Prostate gland (tissue), 2 donors: ENCODE data around the gene HGFAC. TPM values are rescaled to one million over a fixed set of nuclear protein-coding genes. Genes with fewer than 3 reads are reported as not detected.

Source experiments
- DNase-seq: peaks from one replicate; pipeline ENCODE4 v3.0.0-alpha.2; 2019; ENCODE audit warnings: low spot score
- H3K27ac ChIP-seq, 2 donors: fragments of 200-600 bp; sonication (generic); 2 replicates each; pipeline ENCODE4 v1.5.1; 2017 to 2019
- H3K27me3 ChIP-seq: fragments of 200-600 bp; sonication (generic); replicated peaks from 2 replicates; pipeline ENCODE4 v1.5.1; 2019; ENCODE audit not compliant: insufficient read depth
- H3K36me3 ChIP-seq, 2 donors: fragments of 200-600 bp; sonication (generic); 1 replicate in 1 of 2; 2 replicates in 1 of 2; pipeline versions ENCODE4 v1.5.1 to v1.8.1; 2017 to 2019
- H3K4me1 ChIP-seq: fragments of 200-600 bp; sonication (generic); replicated peaks from 2 replicates; pipeline ENCODE4 v1.5.1; 2019
- H3K4me3 ChIP-seq, 2 donors: fragments of 200-600 bp; sonication (generic); 2 replicates each; pipeline ENCODE4 v1.5.1; 2017 to 2019
- H3K9me3 ChIP-seq: fragments of 200-600 bp; sonication (generic); 2 replicates; pipeline ENCODE4 v1.5.1; 2017
- POLR2A ChIP-seq: fragments of 450-650 bp; IDR thresholded peaks from one replicate; pipeline ENCODE4 v1.6.1; 2016; ENCODE audit warnings: antibody characterized with exemption, mild to moderate bottlenecking
- POLR2AphosphoS5 ChIP-seq: sonication (generic); formaldehyde crosslinking; IDR thresholded peaks from one replicate; pipeline ENCODE4 v1.6.1; 2017; ENCODE audit warnings: antibody characterized with exemption
- WGBS: methylation state at CpG from one replicate; pipeline ENCODE4 v1.1.5; 2018; 5-methylcytosine and 5-hydroxymethylcytosine counted together
- intact Hi-C: fragments of 100-400 bp; cut with DNase I; formaldehyde crosslinking; loops from one replicate; pipeline ENCODE4 v1.14.2; 2022
- total RNA-seq, 2 donors: library from RNA; depleted of rRNA; stranded (reverse); fragments of >200 nt; gene quantifications; one replicate each; pipeline ENCODE4 v1.1.0, GENCODE V29; 2016
- TF ChIP-seq, protein P1 (sequence below), 4 experiments: fragments of 200-600 bp in 2 of 4; fragments of 450-650 bp in 2 of 4; sonication (generic) in 2 of 4; IDR thresholded peaks; 1 replicate in 3 of 4; 2 replicates in 1 of 4; pipeline ENCODE4 v1.5.1; 2016 to 2019; ENCODE audit warnings: antibody characterized with exemption in 4 of 4, mild to moderate bottlenecking in 2 of 4, moderate library complexity in 2 of 4

Gene HGFAC
- total RNA-seq, 2 donors from 2014 or later = 0.27 to 1.9 TPM

DNA sequence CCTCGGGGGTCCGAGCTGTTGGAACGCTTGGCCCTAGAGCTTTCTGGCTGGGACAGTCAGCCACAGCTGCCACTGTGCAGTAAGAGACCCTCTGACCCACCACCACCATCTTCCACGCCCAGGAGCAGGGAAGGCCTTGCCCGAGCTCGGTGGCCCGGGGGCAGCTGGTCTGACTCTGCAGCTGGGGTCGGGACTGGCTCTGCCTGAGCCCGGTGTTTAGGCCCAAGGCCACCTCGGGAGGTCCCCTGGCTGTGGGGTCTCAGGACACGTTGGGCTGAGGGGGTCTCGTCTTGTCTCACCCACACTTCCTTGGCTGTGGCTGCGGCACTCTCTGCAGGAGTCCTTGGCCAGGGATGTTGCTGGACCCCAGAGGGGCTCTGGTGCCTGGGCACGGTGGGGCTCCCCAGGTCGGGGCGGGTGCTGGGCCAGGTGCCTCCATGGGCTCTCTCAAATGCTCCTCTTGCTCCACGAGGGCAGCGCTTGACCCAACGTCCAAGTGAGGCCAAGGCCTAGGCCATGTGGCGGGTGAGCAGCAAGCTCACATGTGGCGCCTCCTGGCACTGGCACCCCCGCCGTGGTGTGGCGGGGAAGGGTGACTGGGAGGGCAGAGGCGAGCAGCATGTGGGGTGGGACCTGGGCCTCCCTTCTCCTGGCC, 44.2 kb downstream of the HGFAC start:
- Histone ChIP-seq H3K4me1 (peaks cover 17% of the 10 kb centered on the region), H3K27me3 (no peaks in the 10 kb centered on the region), H3K36me3 (no peaks in the 10 kb centered on the region), H3K4me3 (no peak overlapping the region), H3K9me3 (no peaks in the 10 kb centered on the region), H3K27ac (no peak overlapping the region)
- 72% methylated on average over 12 of the region's 25 CpGs for WGBS
- no peak for TF ChIP-seq POLR2A
- TF ChIP-seq, protein P1, sequence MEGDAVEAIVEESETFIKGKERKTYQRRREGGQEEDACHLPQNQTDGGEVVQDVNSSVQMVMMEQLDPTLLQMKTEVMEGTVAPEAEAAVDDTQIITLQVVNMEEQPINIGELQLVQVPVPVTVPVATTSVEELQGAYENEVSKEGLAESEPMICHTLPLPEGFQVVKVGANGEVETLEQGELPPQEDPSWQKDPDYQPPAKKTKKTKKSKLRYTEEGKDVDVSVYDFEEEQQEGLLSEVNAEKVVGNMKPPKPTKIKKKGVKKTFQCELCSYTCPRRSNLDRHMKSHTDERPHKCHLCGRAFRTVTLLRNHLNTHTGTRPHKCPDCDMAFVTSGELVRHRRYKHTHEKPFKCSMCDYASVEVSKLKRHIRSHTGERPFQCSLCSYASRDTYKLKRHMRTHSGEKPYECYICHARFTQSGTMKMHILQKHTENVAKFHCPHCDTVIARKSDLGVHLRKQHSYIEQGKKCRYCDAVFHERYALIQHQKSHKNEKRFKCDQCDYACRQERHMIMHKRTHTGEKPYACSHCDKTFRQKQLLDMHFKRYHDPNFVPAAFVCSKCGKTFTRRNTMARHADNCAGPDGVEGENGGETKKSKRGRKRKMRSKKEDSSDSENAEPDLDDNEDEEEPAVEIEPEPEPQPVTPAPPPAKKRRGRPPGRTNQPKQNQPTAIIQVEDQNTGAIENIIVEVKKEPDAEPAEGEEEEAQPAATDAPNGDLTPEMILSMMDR (IDR thresholded peaks at IDR 0.05) = no peak
- no peak for TF ChIP-seq POLR2AphosphoS5
- intact Hi-C loops = no loop called here
- no peak for DNase-seq

DNA sequence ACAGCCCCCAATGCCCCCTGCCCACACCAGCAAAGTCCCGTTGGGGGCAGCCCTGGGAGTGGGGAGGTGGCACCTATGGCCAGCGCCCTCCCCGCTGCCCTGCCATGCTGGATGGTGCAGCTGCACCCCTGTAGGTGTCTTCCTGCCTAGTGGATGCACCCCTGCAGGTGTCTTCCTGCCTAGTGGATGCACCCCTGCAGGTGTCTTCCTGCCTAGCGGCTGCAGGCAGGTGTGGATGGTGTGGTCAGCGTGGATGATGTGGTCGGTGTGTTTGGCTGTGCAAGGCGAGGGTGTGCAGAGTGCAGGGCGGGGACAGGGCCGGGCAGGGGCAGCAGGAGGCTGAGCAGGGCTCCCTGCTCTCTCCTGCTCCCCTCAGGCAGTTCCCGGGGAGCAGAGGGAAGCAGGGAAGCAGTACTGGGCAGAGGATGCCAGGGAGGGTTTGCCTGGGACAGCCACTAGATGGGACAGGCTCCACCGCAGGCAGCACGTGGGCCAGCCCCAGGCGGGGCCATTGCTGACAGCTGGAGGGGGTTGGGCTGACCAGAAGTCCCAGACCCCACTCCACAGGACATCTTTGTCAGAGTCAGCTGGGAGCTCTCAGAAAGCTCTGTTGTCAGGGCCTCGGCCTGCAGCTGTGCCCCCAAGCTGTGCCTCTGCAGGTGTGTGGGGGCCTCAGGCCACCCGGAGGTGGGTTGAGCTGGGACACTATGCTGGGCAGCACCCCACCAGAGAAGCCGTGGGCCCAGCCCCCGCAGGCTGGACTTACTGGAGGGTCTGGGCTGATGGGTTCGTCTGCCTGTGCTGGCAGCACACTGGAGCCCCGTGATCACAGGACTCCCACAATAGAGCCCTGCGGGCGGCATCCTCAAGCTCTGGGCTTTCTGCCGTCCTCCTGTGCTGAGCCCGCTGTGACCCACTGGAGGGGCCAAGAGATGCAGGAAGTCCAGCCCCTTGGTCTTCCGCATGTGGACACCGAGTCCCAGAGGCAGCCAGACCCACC, 45.1 kb downstream of the HGFAC start:
- no peak for TF ChIP-seq POLR2AphosphoS5
- no peak for TF ChIP-seq POLR2A
- TF ChIP-seq, protein P1 (IDR thresholded peaks at IDR 0.05) = no peak
- Histone ChIP-seq H3K4me3 (no peak overlapping the region), H3K27ac (no peak overlapping the region), H3K4me1 (peaks cover 17% of the 10 kb centered on the region), H3K36me3 (no peaks in the 10 kb centered on the region), H3K27me3 (no peaks in the 10 kb centered on the region), H3K9me3 (no peaks in the 10 kb centered on the region)
- 51% methylated on average over 18 of the region's 25 CpGs for WGBS
- intact Hi-C loops = no loop called here
- DNase-seq = no peak

DNA sequence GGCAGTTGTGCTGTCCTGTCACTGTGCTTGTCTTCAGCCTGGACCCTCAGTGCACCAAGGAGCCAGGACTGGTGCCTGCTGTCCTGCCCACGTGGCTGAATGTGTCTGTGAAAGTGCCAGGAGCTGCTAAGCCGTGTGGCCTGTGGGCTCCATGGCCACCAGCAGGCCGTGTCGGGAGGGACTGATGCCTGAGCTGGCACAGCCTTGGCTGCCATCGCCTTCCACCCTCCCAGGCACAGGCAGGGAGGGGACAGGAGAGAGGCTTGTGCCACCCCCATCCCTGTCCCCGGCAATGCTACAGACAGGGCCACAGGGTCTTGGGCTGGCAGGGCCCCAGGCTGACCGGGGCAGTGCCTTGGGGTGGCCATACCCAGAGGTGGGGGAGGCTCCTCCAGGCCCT, 46.1 kb downstream of the HGFAC start:
- Histone ChIP-seq H3K36me3 (no peaks in the 10 kb centered on the region), H3K4me3 (no peak overlapping the region), H3K27ac (no peak overlapping the region), H3K4me1 (peaks cover 17% of the 10 kb centered on the region), H3K9me3 (no peaks in the 10 kb centered on the region), H3K27me3 (no peaks in the 10 kb centered on the region)
- DNase-seq = no peak
- TF ChIP-seq POLR2AphosphoS5 (no peak), POLR2A (no peak)
- TF ChIP-seq, protein P1 (IDR thresholded peaks at IDR 0.05) = no peak
- 72% methylated on average over 5 of the region's 7 CpGs for WGBS
- intact Hi-C loops = no loop called here

DNA sequence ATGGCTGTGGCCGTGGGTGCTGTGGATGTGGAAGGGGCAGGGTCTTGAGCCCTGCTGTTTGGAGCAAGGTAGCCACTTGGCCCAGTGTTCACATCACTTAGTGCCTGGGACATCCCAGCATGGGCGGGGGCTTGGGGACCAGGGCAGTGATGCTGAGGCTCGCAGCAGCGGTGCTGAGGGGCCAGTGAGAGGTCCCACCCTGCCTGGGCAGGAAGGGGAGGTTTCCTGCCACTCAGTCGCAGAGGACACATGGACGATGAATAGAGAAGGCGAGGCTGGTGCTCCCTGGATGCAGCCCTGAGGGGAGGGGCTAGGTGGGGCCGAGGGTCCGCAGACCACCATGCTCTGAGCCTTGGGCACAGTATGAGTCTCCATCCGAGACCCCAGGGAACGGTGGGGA, 47.1 kb downstream of the HGFAC start:
- WGBS = 62% methylated on average over 11 of the region's 11 CpGs
- TF ChIP-seq POLR2AphosphoS5 = no peak
- TF ChIP-seq, protein P1 (IDR thresholded peaks at IDR 0.05) = no peak
- no peak for TF ChIP-seq POLR2A
- Histone ChIP-seq H3K9me3 (no peaks in the 10 kb centered on the region), H3K4me3 (no peak overlapping the region), H3K27me3 (no peaks in the 10 kb centered on the region), H3K36me3 (no peaks in the 10 kb centered on the region), H3K27ac (no peak overlapping the region), H3K4me1 (peaks cover 14% of the 10 kb centered on the region)
- no peak for DNase-seq
- intact Hi-C loops = no loop called here
